Activated T-cell treated with anti-CD3 and anti-CD28 coated beads, Interleukin-2, amount 50 U/mL, for 1 hour (primary cell): ENCODE results near the gene CEPT1.
"Not testable (repeated sequence)": the region's sequence is repeated elsewhere in the genome, so short reads cannot be mapped to it uniquely, and the experiment has no call there.

Experiments used
- DNase-seq: peaks from one replicate; pipeline ENCODE4 v3.0.0-alpha.2; 2020

The CEPT1 gene

DNA sequence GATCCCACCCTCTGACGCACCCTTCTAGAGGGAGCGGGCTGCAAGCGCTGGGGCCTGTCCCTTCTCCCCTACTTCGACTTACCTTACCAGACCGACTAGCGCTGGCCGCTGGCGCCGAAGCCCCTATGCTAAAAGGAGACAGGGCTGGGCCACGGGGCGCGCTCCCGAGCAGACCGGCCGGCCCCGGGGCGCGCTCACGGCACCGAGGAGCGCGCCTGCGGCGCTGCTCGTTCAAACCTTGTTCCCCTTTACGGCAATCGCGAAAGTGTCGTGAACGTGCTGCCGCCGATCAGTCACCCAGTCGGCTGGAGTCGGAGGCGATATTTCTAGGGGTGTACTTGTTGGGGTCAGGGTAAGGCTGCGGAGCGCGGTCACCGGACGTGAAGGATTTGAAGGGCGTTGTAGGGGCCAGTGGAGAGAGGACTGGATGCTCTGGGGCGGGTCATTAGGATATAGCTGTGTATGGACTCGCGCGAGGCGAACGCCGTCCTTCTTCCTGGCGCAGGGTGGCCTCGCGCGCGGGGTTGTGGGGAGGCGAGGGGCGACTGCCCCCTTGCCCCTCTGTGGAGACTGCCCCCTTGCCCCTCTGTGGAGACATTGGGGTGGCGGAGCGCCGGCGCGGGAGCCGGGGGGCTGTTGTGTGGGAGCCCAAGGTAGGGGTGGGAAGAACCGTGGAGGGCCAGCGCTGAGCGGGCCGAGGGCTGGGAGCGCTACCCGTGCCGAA is at the start of gene CEPT1, which contains the start of gene DRAM2:
Gene CEPT1 (plus strand): TSS at position 268 of the 724 bp plus-strand sequence. CDS start 7,492 bp downstream, outside the sequence.
Gene DRAM2 (minus strand): TSS at position 138 of the 724 bp plus-strand sequence. CDS start 8,539 bp downstream, outside the sequence.
- DNase-seq = peak; percentile 87

DNA sequence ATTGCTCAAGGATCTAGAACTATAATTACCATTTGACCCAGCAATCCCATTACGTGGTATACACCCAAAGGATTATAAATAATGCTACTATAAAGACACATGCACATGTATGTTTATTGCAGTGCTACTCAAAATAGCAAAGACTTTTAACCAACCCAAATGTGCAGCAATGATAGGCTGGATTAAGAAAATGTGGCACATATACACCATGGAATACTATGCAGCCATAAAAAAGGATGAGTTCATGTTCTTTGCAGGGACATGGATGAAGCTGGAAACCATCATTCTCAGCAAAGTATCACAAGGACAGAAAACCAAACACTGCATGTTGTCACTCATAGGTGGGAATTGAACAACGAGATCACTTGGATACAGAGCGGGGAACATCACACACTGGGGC is 44.6 kb upstream of the CEPT1 start:
- DNase-seq = not testable (repeated sequence)

DNA sequence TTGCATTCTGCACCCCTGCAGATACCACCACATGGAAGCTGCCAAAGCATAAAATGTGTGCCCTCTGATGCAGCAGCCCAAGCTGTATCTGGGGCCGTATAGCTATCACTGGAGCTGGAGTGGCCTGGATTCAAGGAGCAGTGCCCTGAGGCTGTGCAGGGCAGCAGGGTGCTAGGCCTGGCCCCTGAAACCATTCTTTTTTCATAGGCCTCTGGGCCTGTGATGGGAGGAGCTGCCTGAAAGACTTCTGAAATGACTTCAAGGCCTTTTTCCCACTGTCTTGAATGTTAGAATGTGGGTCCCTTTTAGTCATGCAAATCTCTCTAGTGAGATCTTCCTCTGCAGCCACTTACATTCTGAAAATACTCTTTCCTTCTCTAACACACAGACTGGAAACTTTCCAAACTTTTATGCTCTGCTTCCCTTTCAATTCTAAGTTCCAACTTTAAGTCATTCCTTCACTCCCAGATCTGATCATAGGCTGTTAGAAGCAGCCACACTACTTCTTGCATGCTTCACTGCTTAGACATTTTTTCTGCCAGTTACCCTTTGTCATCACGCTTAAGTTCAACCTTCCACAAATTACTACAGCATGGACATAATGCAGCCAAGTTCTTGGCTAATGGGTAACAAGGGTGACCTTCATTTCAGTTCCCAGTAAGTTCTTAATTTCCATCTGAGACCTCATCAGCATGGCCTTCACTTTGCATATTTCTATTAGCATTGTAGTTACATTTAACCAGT is 42.5 kb upstream of the CEPT1 start:
- no peak for DNase-seq

DNA sequence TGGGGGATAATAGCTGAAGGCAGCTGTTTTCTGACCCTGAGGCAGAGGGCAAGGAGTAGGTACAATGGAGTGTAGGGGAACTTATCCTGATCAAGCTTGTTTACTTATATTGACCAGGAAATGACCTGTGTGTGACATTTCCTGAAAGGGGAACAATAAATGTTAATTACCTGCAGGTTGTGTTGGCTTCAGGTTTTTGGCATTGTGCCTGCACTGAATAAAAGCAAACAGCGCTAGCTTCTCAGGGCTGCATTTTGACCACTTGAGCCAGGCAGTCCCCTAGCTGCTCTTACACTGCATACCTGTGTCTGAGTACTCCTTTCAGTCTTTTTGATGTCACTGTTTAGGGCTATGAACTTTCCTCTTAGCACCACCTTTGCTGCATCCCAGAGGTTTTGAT is 40.7 kb upstream of the CEPT1 start:
- DNase-seq = no peak

DNA sequence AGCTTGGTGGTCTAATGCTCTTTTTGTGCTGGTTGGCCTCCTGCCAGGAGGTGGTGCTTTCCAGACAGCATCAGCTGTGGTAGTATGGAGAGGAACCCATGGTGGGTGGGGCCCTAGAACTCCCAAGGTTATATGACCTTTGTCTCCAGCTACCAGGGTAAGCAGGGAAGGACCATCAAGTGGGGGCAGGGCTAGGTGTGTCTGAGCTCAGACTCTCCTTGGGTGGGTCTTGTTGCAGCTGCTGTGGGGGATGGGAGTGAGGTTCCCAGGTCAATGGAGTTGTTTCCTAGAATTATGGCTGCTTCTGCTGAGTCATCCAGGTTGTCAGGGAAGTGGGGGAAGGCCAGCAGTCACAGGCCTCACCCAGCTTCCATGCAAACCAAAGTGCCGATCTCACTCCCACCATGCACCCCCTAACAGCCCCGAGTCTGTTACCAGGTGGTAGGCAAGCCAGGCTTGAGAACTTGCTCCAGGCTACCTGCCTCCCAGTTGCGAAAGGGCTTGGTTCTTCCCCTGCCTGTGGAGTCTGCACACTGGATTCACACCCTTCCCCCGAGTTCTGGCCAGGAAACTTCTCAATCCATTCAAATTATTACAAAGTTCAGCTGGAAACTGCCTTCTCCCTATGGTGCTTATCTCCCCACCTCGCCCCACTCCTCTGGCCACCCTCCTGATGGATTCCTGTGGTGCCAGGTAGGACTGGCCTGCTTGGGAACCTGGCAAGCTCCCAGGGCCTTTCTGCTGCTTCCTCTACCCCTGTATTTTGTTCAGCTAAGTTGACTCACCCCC is 38.0 kb upstream of the CEPT1 start:
- DNase-seq = no peak

DNA sequence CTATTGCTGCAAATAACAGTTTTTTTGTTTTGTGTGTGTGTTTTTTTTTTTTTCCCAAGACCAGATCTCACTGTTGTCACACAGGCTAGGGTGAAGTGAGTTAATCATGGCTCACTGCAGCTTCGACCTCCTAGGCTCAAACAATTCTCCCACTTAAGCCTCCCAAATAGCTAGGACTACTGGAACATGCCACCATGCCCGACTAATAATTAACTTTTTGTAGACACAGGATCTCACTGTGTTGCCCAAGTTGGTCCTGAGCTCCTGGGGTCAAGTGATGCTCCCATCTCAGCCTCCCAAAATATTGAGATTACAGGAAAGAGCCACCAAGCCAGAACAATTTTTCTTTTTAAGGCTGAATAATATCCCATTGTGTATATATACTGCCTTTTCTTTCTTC is 35.0 kb upstream of the CEPT1 start:
- DNase-seq = no peak

DNA sequence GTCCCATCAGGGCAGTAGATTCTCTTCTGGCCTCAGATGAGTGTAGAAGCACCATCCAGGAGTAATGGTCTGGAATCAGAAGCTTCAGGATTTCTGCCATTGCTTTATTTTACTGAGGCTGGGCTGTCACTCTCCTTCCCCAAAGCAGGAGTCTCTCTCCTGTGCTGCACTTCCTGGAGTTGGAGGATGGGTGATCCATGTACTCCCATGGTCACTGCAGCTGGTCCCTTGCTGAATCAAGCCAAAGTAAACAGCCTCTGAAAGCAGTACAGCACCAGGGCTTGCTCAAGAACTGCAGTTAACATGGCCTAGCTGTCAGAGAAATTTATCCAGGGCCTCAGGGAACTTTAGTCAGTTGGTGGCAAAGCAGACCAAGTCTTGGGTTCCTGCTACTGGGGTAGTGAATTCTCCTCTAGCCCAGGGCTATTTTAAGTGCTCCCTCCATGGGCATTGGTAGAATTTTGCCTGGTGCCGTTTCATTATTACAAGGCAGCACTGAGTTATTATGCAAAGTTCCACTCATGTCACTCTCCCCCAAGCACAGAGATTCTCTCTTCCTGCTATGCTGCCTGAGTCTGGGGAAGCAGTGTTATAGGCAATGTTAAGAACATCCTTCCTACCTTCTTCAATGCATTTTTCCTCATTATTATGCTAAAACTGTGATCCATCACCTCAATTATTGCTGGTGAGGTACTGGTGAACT is 29.7 kb upstream of the CEPT1 start:
- no peak for DNase-seq

DNA sequence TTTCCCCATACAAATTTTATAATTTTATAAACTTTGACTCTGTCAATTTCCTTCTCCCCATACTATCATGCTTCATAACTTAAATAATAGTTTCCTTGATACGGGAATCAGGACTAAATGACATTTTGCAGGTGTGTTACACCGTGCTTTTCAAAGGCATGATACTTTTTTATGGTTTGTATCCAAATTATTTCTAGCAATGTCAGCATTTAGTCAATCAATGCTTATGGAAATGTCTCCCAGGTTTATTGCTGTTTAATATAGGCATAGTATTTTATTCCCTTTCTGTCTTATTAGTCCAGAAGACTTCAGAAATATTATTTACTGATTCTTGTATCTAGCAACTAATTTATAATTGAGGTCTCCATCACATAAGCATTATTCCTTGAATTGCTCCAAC is 23.5 kb upstream of the CEPT1 start:
- DNase-seq = no peak

DNA sequence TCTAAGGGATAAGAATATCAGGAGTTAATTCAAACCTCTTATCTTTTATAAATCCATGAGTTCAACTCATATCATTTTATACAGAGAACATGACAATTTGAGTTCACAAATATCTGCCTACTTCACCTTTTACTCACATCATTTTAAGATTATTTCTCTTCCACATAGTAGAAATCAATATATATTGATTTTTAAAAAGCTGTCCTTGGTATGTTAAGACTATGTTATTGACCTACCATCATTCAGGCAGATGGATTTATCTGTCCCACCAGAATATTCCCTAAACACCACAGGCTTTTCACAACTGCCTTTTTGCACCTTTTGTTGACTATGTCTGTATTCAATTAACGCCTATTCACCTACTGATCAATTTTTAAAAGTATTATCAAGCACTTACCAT is 13.7 kb upstream of the CEPT1 start:
- DNase-seq = no peak

DNA sequence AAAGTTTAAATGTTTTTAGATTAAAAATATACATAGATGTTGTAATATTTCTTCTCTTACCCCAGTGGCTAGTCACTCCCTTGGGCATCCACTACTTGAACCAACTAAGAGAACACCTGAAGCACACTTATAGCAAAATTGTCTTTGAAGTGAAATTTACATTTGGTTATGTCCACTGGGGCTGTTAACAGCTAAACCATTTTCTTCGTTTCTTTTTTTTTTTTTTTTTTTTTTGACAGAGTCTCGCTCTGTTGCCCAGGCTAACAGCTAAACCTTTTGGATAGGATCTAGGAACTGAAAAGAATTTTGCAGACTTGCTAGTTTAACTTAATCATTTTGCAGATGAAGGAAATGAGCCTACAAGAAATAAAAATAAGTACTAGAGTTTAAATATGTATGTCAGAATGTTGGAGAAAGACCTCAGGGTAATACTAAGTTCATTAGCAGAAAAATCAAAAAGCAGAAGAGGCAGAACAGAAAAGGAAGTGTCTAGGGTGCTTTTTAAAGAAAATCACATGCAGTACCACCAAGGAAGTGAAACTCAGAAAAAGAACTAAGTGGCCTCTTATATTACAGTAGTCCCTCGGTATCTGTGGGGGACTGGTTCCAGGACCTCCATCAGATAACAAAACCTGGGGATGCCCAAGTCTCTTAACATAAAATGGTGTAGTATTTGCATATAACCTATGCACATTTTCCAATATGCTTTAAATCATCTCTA is 11.9 kb upstream of the CEPT1 start:
- DNase-seq = no peak

DNA sequence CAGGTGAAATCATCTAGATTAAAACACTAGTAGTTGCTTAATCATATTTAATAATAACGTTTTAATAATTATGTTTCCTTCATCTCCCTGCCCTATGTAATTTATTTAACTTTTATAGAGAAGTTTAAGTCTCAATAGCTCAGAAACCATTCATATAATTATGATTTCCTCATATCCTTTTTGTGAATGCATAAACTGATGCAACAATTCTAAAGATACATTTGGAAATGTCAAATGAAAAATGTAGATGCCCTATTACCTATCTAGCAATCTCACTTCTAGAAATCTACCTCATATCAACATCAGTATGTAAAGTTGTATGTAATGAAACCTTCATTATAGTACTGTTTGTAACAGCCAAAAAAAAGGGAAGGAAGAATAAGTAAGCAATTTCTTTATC is 10.6 kb upstream of the CEPT1 start:
- no peak for DNase-seq

DNA sequence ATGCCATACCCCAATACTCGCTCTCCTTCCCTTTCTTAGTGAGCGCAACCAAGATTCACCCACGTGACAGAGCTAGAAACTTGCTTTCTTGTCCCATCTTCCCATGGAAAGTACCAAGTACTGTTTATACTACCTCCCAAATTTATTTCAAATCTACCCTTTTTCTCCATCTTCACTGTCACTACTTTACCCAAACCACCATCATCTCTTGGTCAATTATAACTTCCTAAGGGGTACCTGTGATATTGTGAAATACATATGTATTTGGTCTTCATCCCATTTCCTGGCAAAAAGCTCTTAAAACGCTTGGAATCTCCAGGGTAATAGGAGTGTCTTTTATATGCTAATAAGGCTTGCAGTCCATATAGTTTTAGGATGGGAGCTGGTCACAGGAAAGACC is 8.3 kb upstream of the CEPT1 start:
- no peak for DNase-seq

DNA sequence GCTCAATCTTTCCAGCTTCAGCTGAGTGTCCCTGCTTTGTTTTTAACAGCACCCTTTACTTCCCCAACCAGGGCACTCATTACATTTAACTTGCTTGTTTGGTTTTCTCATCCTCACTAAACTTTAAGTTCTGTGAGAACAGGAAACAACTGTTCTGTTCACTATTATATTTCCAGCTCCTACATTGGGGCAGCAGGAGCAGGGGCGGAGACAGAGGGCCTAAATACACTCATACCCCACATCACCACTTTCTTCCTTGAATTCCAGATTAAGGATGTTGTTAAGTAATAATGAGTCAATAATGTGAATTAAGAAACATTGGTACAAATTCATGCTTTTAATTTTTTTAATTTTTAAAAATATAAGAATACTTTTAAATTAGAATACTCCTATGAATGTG is 6.2 kb upstream of the CEPT1 start:
- no peak for DNase-seq

DNA sequence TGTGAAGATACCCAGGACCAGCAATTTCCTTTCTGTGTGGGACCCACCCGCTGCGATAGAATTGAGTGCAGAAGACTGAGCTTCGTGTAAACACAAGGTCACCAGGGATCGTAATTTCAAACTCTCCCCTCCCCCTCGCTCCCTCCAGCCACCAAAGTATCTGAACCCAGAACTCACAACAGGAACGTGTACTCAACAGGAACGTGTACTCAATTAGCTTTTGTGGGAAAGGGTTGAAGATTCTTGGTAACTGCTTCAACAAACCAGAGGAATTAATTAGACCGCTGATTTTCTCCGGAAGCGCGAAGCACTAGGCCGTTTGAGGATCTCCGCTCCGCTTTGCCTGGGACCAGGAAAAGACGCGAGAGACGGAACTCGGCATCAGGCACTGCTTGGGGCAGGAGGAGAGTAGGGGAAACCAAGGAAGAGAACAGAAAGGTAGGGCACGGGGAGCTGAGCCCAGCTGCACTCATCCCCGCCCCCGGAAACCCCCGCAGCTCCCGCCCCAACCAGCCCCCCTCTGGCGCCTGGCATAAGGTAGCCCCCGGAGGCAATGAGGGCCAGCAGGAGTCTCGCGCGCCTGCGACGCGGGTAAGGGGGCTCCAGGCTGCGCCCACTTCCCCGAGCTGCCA is 583 bp upstream of the CEPT1 start:
- DNase-seq = no peak

DNA sequence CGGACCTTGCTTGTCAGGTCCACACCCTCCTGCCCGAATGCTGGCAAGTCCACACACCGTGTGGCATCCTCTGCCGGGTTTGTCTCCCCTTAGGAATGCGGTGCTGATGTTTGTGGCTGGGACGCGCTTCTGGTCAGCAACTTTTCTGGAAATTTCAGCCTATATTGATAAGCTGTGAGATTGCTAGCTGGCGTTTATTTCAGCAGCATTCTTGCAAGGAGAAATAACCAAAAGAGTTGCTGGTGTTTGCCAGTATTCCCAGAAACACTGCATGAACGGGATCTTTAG is 601 bp downstream of the CEPT1 start:
- DNase-seq = no peak

DNA sequence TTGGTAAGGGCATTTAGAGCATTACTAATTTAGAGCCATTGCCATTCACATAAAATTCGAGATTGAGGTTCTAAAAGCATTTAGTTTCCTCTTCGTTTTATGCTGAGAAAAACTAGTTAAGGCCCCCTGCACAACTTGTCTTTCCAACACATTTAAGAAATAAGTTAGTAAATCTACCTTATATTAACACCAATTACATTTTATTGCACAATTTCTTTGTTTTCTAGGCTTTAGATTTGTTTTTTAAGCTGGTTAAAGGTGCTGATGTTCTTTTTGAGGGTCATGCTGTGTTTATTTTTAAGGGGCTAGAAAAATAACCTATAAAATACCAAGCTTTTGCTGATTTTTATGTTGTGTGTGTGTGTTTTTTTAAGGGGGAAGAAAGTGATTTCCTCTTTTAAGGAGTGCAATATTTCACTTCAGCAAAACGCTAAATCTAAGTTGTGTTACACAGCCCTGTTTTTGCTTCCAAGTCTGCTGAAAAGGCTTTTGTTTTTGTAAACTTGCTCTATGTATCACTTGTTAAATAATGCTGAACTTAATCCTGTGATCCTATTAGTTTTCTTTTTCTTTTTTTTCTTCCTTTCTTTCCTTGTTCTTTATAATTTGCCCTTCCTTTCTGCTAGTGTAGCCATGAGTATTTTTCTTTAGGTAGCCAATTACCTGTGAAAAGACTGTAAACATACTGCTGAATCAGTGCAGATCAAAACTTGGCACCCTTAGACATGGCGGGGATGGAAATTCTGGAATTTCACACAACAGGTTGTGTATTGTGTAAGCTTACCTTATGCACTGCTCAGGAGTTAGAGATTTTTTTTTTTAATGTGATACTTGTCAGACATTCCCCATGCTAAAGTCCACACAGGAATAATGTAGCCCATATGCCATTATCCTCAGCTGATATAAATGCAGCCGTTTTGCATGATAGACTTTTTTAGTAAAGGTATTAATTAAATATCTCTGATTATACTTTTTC is 1.5 kb downstream of the CEPT1 start:
- no peak for DNase-seq

DNA sequence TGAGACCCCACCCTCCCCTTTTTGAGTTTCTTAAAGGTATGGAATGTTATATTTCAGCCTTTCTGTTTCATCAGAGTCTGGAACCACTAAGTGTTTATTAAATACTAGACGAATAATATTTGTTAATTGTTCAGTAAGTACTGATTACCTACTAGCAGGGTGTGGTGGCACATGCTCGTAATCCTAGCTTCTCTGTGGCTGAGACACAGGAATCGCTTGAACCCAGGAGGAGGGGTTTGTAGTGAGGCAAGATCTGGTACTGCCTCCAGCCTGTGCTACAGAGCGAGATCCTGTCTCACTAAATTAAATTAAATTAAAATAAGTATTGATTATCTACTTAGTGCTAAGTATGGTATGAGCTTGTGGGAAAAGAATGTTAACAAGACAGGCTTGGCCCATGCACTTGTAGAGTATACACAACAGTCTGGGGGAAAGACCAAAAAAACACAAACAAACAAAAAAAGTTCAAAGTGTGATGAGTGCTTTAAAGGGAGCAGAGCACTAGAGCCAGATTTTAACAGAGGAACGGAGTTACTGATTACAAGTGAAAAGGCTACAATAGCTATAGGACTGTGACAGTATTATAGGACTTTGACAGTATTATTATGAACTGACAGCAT is 2.4 kb downstream of the CEPT1 start:
- no peak for DNase-seq

DNA sequence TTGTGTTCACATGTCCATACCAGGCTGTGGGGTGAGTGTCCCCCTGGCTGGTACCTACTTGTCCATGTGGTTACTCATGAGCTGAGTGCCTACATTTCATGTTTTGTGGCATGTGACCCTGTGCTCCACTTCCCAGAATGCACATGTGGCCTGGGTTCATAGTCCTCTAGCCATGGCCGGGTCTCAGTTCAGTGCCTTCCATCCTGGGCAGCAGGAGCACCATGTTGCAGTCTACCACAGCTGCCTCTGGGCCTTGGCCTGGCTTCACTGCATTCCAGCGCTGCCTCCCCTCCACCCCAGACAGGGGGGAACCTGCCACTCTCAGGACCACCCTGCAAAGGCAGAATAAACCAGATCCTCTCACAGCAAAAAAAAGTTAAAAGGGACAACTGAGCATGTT is 5.5 kb downstream of the CEPT1 start:
- DNase-seq = no peak

DNA sequence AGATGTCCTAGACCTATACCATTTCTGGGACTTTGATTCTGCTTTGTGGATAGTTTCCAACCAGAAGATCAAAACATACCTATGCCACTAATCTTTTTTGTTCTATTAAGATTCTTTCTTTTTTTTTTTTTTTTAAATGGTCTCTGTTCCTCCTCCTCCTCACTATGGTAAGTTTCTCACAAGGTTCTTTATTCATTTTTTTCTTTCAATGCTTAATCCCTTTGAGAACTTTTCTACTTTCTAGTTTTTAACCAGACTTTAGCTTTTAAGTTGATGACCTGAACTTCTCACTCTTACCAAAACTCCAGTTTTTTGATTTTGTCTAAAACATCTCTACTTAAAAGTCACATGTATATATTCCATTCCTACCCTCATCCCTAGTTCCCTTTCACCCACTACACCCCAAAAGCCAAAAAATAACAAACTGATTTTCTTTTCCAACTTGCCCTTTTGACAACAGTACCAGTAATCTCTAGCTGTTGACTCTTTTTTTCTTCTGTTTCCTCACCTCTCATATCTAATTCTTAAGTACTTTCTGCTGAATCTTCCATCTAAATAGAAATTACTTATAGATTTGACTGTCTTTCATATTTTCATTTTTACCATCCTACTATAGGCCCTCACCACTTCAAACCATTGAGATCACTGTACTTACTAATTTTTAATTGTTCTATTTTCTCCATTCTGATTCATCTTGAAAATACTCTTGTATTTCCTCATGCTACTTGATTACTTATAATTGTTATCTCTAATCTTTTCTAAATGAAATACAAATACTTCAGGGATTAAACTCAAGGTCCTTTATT is 6.1 kb downstream of the CEPT1 start:
- DNase-seq = no peak
